Endometrial microvascular endothelial cells (primary cell): ENCODE data around the gene WDR88. TPM values are rescaled to one million over a fixed set of nuclear protein-coding genes. Genes with fewer than 3 reads are reported as not detected.
"Not testable (repeated sequence)": the region's sequence is repeated elsewhere in the genome, so short reads cannot be mapped to it uniquely, and the experiment has no call there.

Experiments used
- in situ Hi-C: cut with HindIII; loops from 2 replicates; pipeline ENCODE4 v1.10.0; 2017; ENCODE audit warnings: low sequenced_read_pairs, low pct_unique_long_range_greater_than_20kb; ENCODE audit errors: inconsistent ontology term
- total RNA-seq: library from RNA; depleted of rRNA; stranded (reverse); fragments of >200 nt; gene quantifications from one replicate; pipeline ENCODE4 v1.2.3, GENCODE V29; 2015; ENCODE audit errors: inconsistent ontology term

Gene WDR88
- total RNA-seq, 1 donor from 2014 or later = not detected

DNA sequence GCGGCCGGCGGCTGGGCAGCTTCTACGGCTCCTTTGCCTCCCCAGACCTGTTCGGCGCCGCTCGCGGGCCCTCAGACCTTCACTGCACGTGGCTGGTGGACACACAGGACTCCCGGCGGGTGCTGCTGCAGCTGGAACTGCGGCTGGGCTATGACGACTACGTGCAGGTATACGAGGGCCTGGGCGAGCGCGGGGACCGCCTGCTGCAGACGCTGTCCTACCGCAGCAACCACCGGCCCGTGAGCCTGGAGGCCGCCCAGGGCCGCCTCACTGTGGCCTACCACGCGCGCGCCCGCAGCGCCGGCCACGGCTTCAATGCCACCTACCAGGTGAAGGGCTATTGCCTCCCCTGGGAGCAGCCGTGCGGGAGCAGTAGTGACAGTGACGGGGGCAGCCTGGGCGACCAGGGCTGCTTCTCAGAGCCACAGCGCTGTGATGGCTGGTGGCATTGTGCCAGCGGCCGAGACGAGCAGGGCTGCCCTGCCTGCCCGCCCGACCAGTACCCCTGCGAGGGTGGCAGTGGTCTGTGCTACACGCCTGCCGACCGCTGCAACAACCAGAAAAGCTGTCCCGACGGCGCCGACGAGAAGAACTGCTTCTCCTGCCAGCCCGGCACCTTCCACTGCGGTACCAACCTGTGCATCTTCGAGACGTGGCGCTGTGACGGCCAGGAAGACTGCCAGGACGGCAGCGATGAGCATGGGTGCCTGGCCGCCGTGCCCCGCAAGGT is 73.8 kb downstream of the WDR88 start:
- in situ Hi-C loops = no loop called here

DNA sequence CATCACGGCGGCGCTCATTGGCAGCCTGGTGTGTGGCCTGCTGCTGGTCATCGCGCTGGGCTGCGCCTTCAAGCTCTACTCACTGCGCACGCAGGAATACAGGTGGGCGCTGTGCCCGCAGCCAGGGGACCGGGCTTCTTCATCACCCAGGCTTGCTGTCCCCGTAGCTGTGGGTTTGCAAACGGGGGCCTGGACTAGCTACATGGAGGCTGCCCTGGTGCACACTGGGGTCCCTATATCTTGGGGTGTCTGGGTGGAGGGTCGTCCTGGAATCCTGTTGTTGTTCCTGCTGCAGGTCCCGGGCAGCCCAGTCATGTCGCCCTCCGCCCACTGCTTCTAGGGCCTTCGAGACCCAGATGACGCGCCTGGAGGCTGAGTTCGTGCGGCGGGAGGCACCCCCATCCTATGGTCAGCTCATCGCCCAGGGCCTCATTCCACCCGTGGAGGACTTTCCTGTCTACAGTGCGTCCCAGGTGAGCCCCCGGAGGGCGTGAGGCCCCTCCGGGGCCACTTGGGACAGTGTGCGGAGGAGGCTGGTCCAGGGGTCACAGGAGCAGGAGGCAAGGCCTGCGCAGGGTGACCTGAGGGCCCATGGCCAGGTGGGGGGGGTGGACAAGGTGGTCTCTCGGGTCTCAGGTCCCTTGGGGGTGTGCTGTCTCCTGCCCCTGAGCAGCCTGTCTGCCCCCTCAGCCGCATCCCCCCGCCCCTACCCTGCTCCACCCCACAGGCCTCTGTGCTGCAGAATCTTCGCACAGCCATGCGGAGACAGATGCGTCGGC is 74.5 kb downstream of the WDR88 start:
- in situ Hi-C loops = no loop called here

DNA sequence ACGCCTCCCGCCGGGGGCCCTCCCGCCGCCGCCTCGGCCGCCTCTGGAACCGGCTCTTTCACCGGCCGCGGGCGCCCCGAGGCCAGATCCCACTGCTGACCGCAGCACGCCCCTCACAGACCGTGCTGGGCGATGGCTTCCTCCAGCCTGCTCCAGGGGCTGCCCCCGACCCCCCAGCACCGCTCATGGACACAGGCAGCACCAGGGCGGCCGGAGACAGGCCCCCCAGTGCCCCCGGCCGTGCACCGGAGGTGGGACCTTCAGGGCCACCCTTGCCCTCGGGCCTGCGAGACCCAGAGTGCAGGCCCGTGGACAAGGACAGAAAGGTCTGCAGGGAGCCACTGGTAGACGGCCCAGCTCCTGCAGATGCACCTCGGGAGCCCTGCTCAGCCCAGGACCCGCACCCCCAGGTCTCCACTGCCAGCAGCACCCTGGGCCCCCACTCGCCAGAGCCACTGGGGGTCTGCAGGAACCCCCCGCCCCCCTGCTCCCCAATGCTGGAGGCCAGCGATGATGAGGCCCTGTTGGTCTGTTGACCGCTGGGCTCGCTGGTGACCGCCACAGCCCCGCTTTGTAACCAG is 75.2 kb downstream of the WDR88 start:
- in situ Hi-C loops = no loop called here

DNA sequence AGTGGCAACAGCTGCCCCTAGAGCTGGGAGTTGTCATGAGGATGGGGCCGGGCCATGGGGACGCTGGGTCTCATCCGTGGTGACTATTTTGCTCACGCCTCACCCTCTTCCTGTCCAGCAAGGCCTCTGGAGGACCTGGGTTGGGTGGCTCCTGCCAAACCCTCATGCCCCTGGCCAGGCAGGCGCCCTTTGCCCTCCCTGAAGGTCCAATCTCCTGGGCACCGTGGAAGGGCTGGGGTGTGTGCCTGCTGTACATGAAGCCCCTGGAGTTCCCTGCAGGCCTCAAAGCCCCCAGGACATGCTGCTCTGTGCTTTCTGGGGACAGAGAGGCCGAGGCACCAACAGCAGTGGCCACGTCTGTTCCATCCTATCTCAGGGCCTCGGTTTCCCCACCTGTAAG is 76.0 kb downstream of the WDR88 start:
- in situ Hi-C loops = no loop called here

DNA sequence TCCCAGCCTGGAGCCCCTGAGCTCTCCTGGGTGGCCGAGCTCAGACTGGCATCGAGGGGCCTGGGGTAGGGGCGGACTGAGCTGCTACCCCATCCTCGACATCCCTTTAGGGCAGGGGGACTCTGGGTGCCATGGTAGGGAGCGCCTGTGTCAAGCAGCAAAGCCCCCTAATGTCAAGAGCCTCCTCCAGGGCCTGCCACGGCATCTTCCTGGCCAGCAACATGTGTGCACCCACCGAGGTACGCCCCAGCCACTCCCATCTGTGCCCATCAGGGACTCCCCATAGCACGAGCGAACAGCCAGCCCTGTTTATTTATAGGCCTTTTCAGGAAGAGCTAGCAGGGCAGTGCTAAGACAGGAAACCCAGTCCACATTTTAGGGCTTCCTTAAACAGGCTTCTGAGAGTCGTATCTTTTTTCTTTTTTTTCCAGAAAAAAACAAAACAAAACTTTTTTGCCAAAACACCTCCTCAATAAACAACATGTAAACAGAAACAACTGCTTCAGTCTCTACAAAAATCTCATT is 76.5 kb downstream of the WDR88 start:
- in situ Hi-C loops = no loop called here

DNA sequence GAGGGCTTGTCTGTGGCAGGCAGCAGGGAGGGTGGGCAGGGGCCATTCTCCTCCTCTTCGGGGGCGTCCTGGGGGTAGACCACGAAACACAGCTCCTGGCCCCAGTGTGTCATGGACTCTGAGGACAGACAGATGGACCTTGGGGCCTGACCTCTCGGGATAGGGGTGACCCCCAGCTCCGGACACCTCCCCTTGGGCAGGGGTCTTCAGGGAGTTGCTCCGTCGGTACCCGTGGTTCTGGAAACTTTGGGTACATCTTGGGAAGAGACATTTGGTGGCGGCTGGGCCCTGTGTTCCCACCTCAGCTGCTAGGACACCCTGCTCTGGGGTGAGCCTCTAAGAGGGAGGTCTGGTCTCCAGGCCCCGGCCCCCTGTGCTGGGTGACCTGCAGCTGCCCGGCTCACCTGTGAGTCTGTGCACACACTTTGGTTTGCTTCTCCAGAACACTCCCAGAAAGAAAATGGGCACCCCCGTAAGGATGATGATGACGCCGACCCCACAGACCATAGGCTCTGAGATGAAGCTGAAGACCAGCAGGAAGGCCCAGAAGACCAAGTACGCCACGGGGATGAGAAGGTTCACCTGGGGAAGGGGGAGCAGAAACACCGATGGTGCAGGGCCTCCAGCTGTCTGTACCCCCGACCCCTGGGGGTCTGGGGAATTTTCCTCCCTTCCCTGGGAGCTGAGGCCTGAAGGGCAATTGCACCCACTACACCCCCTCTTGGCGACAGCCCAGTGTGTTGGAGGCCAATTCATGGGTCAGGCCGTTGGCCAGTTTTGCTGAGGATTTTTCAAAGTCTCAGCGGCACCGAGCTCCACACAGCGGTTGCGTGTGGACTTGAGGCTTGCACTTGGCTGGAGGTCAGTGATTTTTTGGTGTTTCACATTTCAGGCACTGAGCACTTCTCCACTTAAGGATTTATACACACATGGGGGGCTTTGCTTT is 77.3 kb downstream of the WDR88 start:
- in situ Hi-C loops = no loop called here

DNA sequence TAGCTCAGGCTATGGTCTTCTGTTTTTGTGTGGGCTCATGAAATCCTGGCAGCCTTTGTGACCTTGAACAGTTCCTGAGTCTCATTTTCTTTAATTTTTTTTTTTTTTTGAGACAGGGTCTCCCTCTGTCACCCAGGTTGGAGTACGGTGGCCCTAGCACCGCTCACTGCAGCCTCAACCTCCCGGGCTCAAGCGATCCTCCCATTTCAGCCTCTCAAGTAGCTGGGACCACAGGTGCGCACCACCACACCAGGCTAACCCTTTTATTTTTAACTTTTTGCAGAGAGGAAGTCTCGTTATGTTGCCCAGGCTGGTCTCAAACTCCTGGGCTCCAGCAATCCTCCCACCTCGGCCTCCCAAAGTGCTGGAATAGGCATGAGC is 77.9 kb downstream of the WDR88 start:
- in situ Hi-C loops = not testable (repeated sequence)

DNA sequence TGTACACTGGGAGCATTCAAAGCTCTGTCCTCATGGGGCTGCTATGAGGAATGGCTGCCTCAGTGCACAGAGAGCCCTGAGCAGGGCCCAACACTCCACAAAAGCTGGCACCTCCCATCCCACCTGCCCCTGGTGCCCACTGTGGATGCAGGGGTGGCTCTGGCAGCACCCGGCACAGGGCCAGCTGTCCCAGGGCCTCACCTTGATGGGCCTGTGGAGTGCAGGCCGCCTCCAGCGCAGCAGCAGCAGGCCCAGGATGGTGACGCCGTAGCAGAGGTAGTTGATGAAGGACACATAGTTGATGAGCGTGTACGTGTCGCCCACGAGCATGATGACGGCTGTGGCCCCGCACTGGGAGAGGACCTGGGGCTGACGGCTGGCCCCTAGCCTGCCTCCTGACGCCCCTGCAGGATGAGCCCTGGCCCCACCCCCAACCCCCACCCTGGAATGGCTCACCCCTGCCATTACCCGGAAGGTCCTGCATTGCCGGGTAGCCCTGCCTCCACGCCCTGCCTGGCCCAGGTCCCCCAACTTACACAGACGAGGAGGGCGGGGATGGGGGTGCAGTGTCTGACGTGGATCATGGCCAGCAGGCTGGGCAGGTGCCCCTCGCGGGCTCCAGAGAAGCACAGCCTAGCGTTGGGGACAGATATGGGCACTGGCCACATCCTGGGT is 78.5 kb downstream of the WDR88 start:
- in situ Hi-C loops = no loop called here

DNA sequence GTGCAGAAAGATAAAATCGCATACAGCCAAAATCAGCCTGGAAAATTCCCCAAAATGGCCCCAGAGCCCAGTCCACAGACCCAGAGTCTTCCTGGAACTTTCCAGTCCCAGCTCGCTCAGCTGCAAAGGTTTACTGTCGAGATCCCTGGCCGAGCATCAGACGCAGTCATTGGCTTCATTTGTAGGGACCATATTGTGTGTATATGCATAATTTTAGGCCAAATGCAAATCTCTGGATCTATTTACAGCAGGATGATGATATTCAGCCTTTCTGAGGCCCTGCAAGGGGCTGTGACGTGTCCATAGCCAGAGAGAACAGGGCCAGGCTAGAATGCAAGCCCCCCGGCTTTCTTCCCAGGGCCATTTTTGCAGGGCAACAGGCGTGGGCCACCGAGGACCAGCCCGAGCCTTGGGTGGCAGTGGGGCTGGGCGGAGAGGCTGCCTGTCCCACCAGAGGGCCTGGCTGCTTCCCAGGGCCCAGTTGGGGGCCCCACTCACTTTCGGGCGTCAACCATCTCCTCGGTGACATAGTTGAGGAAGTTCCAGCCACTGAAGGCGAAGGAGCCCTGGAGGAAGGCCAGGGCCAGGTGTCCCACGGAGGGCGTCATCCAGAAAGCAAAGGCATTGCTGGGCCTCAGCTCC is 80.0 kb downstream of the WDR88 start:
- in situ Hi-C loops = no loop called here

DNA sequence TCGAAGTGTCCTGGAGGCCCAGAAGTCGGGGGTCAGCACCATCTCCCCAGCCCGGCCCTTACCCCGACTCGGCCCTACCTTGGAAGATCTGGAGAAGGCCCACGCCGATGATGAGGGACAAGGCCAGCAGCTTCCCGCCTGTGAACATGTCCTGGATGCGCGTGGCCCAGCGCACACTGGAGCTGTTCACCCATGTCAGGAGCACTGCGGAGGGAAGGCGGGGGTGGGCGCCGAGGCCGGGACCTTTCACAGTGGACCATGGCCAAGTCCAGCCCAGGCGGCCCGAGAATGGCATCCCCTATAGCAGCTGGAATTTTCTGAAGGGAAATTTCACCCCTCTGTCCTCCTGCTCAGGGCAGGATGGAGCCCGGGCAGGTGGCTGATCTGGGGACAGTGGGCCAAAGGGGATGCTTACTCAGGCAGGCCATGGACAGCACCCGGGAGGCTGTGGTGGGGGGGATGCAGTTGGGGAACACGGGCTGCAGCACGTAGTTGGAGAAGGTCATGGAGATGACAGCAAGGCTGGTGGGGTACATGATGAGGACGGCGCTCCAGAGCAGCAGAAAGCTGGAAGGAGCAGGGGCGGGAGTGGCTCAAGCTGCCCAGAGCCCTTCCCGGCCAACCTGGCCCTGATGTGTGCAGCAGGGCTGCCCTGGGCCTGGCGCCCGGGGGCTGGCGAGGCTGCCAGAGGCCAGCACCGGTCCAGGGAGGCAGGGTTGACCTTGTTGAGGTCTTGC is 80.7 kb downstream of the WDR88 start:
- in situ Hi-C loops = no loop called here

DNA sequence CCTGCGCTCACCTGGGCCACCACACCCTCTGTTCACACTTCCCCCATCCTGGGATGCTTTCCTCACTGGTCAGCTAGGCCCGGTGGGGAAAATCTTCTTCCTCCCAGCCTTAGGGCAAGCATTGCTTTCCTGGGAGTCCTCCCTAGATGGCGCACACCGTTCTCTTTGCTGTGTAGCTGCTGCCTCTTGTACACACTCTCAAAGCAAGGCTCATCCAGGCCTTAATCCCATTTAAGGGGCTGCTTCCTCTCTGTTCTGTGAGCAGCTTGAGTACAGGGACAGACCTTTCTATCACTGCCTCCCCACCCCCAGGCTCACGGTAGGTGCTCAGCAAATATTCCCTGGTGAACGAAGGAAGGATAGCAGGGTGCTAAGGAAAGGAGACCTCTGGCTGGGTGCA is 82.7 kb downstream of the WDR88 start:
- in situ Hi-C loops = no loop called here

DNA sequence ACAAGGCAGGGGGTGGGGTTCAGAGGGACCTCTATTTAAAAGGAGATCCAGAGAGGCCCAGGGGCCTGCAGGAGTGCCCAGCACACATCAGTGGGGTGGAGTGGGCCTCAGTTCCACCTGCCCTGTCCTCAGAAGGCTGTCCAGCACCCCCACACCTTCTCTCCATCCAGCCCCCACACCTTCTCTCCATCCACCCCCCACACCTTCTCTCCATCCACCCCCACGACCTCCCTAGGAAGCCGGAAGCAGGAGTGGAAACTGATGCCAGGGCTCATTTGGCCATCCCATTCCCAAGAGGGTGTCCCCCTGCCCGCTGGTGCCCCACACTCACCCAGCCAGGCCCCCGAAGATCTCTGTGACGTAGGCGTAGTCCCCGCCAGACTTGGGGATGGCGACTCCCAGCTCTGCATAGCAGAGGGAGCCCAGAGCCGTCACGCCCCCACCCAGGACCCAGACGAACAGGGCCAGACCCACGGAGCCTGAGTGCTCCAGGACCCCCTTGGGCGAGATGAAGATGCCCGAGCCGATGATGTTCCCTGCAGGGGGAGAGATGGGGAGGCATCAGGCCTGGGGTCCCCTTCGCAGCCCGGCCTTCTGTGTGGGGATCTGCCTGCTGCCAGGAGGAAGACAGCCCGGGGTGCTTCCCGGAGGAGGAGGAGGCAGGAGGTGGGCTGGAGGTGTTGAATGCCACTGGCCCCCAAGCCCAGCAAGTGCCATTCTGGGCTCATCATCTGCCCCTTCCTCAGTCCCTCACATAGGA is 83.7 kb downstream of the WDR88 start:
- in situ Hi-C loops = no loop called here

DNA sequence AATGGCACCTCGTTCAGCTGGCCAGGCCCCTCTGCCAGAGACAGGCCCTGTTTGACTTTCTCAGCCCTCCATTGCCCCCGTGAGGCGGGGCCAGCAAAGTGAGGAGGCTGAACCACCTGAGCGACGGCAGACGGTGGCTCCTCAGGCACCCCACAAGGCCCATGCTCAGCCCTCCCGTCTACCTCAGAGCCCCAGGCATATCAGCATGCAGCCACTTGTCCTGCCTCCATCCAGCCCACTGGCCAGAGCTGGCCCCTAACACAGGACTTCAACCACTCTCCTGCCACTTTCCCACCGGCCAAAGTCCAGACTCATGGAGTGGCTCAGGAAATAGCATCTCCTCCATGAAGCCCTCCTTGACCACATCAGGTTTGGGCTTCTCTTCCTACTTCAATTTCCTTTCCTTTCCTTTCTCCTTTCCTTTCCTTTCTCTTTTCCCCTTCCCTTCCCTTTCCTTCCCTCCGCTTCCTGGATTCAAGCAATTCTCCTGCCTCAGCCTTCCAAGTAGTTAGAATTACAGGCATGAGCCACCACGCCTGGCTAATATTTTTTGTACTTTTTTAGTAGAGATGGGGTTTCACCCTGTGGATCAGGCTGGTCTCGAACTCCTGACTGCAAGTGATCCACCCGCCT is 84.4 kb downstream of the WDR88 start:
- in situ Hi-C loops = no loop called here

DNA sequence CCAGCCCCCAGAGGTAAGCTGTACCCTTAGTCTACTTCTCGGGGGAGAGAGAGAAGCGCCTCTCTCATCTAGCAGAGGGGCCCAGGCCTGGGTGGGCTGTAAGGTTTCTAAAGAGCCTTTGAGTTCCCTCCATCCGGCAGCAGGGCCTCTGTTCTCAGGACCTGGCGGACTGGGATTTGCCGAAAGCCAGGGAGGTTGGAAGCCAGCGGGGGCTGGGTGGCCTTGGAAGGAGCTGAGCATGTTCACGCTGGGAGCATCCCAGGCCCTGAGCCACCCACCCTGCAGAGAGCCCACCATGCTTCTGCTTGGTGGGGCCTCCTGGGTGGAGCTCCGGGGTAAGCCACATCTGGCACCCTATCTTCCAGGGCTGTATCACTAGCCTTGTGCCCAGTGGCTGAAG is 86.0 kb downstream of the WDR88 start:
- in situ Hi-C loops = no loop called here

DNA sequence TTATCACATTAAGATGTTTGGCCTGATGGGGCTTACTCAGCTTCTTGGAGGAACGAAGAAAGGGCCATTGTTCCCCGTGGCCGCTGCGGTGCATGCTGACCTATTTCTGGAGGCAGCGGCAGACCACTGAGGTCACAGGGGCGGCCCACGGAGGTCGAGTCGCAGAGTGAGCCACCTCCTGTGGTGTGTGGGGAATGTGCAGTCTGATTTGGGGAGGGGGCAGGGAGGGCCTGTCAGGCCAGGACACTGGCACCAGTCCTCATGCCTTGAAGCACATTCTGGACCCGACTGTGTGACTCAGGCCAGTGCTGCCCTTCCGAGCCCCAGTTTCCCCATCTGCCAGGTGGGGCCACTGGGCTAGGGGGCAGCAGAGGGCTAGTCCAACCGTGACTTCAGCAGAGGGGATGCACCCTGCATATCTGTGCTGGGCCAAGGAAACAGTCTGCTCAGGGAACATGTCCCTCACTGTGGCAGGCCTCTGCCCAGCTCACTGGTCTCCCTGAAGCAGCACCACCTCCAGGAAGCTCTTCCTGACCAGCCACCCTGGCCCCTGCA is 87.4 kb downstream of the WDR88 start:
- in situ Hi-C loops = no loop called here

DNA sequence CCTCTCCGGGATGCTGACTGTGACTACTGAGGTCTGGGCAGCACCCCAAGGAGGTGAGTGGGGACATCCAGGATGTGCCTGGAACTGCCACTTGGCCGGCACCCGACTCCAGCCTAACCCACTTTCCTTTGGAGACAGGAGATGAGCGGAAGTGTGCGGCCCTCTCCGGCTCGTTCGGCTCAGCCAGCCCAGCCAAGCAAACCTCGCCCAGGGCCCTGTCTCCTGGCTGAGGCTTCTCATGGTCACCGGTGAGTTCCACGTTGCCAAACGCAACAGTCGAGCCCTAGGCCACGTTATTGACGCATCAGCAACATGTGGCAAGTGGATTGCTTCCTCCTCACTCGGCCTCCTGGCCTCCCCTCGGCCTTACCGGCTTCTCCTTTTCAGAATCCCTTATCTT is 88.2 kb downstream of the WDR88 start:
- in situ Hi-C loops = no loop called here
